Measurements from ENCODE around the gene ERMP1. TPM values are rescaled to one million over a fixed set of nuclear protein-coding genes. Genes with fewer than 3 reads are reported as not detected.

The ERMP1 gene
- total and polyA plus RNA-seq, 4 donors: 3.1 to 21.5 (median 13.0) TPM

DNA sequence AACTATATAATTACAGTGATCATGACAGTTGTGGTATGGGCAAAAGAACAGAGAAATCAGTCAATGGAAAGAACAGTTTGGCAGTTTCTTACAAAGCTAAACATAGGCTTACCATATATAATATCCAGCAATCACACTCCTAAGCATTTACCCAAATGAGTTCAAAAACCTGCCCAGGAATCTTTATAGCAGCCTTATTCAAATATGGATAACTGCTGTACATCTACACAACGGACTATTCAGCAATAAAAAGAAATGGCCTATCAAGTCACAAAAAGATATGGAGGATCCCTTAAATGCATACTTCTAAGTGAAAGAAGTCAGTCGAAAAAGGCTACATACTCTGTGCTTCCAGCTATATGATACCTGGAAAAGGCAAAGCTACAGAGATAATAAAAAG is 36.6 kb downstream of the ERMP1 start:
- no peak for DNase-seq
- Histone ChIP-seq H3K36me3 (ENCODE audit: control insufficient read depth in 4 of 4, insufficient read depth in 4 of 4, low read length in 4 of 4) (peaks cover 0 to 5% (median 4%) of the 10 kb centered on the region in 4 donors), H3K9ac (ENCODE audit: insufficient read depth in 1 of 2, low read length in 2 of 2) (no peak overlapping the region), H3K4me3 (no peak overlapping the region), H3K4me1 (ENCODE audit: control insufficient read depth in 5 of 5, insufficient read depth in 5 of 5, low read length in 5 of 5) (peaks cover 0 to 7% (median 0%) of the 10 kb centered on the region in 5 donors), H3K27me3 (ENCODE audit: control insufficient read depth in 3 of 3, insufficient read depth in 3 of 3, low read length in 2 of 3) (no peaks in the 10 kb centered on the region), H3K9me3 (ENCODE audit: control insufficient read depth in 4 of 4, insufficient read depth in 3 of 4, low read length in 3 of 4) (no peaks in the 10 kb centered on the region), H3K27ac (ENCODE audit: low read depth in 1 of 2, low read length in 1 of 2) (no peak overlapping the region)
- ATAC-seq (ENCODE audit: insufficient read depth, low FRiP score): no peak
- TF ChIP-seq, protein P1, sequence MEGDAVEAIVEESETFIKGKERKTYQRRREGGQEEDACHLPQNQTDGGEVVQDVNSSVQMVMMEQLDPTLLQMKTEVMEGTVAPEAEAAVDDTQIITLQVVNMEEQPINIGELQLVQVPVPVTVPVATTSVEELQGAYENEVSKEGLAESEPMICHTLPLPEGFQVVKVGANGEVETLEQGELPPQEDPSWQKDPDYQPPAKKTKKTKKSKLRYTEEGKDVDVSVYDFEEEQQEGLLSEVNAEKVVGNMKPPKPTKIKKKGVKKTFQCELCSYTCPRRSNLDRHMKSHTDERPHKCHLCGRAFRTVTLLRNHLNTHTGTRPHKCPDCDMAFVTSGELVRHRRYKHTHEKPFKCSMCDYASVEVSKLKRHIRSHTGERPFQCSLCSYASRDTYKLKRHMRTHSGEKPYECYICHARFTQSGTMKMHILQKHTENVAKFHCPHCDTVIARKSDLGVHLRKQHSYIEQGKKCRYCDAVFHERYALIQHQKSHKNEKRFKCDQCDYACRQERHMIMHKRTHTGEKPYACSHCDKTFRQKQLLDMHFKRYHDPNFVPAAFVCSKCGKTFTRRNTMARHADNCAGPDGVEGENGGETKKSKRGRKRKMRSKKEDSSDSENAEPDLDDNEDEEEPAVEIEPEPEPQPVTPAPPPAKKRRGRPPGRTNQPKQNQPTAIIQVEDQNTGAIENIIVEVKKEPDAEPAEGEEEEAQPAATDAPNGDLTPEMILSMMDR (IDR thresholded peaks at IDR 0.05; ENCODE audit: control extremely low read depth, extremely low read depth): no peak
- WGBS, 2 donors: 94% methylated on average over 2 of the region's 2 CpGs

DNA sequence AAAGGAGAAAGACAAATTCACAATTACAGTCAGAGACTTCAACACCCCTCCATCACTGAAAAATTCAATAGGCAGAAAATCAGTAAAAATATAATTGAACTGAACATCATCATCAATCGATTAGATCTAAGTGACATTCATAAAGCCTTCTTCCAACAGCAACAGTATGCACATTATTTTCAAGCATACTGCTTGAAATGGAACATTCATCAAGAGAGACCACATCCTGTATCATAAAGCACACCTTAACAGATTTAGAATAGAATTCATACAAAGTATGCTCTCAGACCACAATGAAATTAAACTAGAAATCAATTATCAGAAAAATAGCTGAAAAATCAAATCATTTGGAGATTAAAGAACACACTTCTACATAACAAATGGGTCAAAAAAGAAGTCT is 39.1 kb downstream of the ERMP1 start:
- H3K27me3 ChIP-seq (ENCODE audit: control insufficient read depth in 3 of 3, insufficient read depth in 3 of 3, low read length in 2 of 3): no peaks in the 10 kb centered on the region
- H3K4me1 ChIP-seq (ENCODE audit: control insufficient read depth in 5 of 5, insufficient read depth in 5 of 5, low read length in 5 of 5): peaks cover 0 to 6% (median 0%) of the 10 kb centered on the region in 5 donors
- peaks cover 0 to 6% (median 4%) of the 10 kb centered on the region in 4 donors for H3K36me3 ChIP-seq (ENCODE audit: control insufficient read depth in 4 of 4, insufficient read depth in 4 of 4, low read length in 4 of 4)
- WGBS, 2 donors: 90 to 92% methylated on average over 1 of the region's 1 CpG
- H3K9ac ChIP-seq (ENCODE audit: insufficient read depth in 1 of 2, low read length in 2 of 2): no peak overlapping the region
- DNase-seq (no peak), ATAC-seq (ENCODE audit: insufficient read depth, low FRiP score) (no peak)
- H3K27ac ChIP-seq (ENCODE audit: low read depth in 1 of 2, low read length in 1 of 2): no peak overlapping the region
- H3K9me3 ChIP-seq (ENCODE audit: control insufficient read depth in 4 of 4, insufficient read depth in 3 of 4, low read length in 3 of 4): peaks cover 0 to 1% (median 0%) of the 10 kb centered on the region in 4 donors
- H3K4me3 ChIP-seq: no peak overlapping the region
- TF ChIP-seq, protein P1 (IDR thresholded peaks at IDR 0.05; ENCODE audit: control extremely low read depth, extremely low read depth): no peak

DNA sequence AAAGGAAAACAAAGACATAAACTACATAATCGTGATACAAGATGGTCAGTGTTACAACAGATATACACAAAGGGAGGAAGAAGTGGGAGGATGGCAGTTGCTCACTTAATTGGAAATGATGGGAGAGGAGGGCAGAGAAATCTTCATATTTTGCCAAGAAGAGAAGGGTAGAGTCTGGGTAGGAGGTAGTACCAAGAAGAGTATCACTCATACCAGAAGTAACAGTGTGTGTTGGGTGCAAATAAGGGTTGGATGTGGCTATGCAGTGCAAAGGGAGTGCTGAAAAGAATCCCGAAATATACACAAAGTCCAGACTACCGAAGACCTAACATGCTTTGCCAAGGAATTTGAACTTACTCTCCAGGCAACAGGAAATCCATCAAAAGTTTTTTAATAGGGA is 41.0 kb downstream of the ERMP1 start:
- H3K27ac ChIP-seq (ENCODE audit: low read depth in 1 of 2, low read length in 1 of 2): no peak overlapping the region
- peaks cover 0 to 1% (median 0%) of the 10 kb centered on the region in 4 donors for H3K9me3 ChIP-seq (ENCODE audit: control insufficient read depth in 4 of 4, insufficient read depth in 3 of 4, low read length in 3 of 4)
- 66 to 86% methylated on average over 3 of the region's 3 CpGs for WGBS, 2 donors
- no peak overlapping the region for H3K9ac ChIP-seq (ENCODE audit: insufficient read depth in 1 of 2, low read length in 2 of 2)
- peaks cover 0 to 6% (median 0%) of the 10 kb centered on the region in 5 donors for H3K4me1 ChIP-seq (ENCODE audit: control insufficient read depth in 5 of 5, insufficient read depth in 5 of 5, low read length in 5 of 5)
- DNase-seq (no peak), ATAC-seq (ENCODE audit: insufficient read depth, low FRiP score) (no peak)
- TF ChIP-seq, protein P1 (IDR thresholded peaks at IDR 0.05; ENCODE audit: control extremely low read depth, extremely low read depth): no peak
- H3K4me3 ChIP-seq: no peak overlapping the region
- H3K27me3 ChIP-seq (ENCODE audit: control insufficient read depth in 3 of 3, insufficient read depth in 3 of 3, low read length in 2 of 3): no peaks in the 10 kb centered on the region
- H3K36me3 ChIP-seq (ENCODE audit: control insufficient read depth in 4 of 4, insufficient read depth in 4 of 4, low read length in 4 of 4): peaks cover 0 to 8% (median 4%) of the 10 kb centered on the region in 4 donors

DNA sequence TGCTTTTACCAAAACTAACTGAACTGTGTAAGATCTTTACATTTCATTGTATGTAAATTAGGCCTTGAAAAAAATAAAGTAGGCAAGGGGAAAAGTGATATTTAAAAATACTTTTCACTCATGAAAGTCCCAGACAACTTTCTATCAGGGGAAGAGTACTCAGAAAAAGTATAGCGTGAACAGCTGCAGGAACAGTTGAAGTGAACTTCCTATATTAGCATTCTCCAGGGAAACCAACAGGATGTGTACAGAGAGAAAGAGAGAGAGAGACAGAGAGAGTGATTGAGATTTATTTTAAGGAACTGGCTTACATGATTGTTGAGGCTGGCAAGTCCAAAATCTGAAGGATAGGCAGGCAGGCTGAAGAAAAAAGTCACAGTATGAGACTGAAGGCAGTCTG is 42.0 kb downstream of the ERMP1 start:
- ATAC-seq (ENCODE audit: insufficient read depth, low FRiP score): no peak
- TF ChIP-seq, protein P1 (IDR thresholded peaks at IDR 0.05; ENCODE audit: control extremely low read depth, extremely low read depth): no peak

More for the DNA sequence above, 42.0 kb downstream of the ERMP1 start:
- 50 to 57% methylated on average over 1 of the region's 1 CpG for WGBS, 2 donors
- no peak for DNase-seq
- Histone ChIP-seq H3K36me3 (ENCODE audit: control insufficient read depth in 4 of 4, insufficient read depth in 4 of 4, low read length in 4 of 4) (peaks cover 0 to 11% (median 8%) of the 10 kb centered on the region in 4 donors), H3K9ac (ENCODE audit: insufficient read depth in 1 of 2, low read length in 2 of 2) (no peak overlapping the region), H3K27ac (ENCODE audit: low read depth in 1 of 2, low read length in 1 of 2) (no peak overlapping the region), H3K4me1 (ENCODE audit: control insufficient read depth in 5 of 5, insufficient read depth in 5 of 5, low read length in 5 of 5) (peaks cover 0 to 6% (median 0%) of the 10 kb centered on the region in 5 donors), H3K27me3 (ENCODE audit: control insufficient read depth in 3 of 3, insufficient read depth in 3 of 3, low read length in 2 of 3) (no peaks in the 10 kb centered on the region), H3K9me3 (ENCODE audit: control insufficient read depth in 4 of 4, insufficient read depth in 3 of 4, low read length in 3 of 4) (peaks cover 0 to 1% (median 0%) of the 10 kb centered on the region in 4 donors), H3K4me3 (no peak overlapping the region)
